ENCODE data around the gene DEF6.

DEF6 gene

GRCh38 chr6:35351422-35351821, 53.8 kb downstream of the DEF6 start:
- no peak for DNase-seq

GRCh38 chr6:35352735-35353134, 55.1 kb downstream of the DEF6 start:
- DNase-seq, result no peak

DNA sequence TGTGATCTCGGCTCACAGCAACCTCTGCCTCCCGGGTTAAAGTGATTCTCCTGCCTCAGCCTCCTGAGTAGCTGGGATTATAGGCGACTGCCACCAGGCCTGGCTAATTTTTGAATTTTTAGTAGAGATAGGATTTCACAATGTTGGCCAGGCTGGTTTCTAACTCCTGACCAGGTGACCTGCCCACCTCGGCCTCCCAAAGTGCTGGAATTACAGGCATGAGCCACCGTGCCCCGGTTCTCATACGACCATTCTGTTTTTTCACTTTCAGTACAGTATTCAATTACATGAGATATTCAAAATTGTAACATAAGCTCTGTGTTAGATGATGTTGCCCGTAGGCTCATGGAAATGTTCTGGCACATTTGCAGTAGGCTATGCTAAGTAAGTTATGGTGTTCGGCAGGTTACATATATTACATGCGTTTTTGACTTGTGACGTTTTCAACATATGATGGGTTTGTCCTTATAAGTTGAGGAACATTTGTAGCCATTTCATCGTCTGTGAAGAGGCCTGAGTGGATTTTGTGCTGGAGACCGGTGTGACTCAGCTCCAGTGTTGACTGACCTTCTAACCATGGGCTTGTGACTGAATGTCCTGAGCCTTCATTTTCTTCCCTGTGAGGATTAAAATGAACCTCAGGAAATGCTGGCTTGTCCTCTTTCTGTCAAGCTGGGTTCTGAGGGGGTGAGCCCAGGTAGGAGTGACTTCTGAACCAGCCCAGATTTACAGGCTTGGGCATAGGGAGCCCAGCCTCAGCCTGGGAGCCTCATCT, 56.9 kb downstream of the DEF6 start:
- no peak for DNase-seq

DNA sequence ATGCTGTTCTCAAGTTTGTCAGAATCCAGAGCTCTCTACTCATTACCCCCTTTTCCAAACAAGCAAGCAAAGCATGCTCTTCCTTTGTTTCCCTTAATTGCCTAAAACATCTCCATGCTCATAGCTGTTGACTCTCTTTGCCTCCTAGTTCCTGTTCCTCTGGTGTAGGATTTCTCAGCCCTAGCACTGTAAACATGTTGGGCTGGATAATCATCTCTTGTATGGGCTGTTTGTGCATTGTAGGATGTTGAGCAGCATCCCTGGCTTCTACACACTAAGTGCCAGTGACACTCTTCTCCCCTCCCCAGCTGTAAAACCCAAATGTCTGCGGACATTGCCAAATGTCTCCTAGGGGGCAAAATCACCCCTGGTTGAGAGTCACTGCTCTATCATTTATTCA, 58.8 kb downstream of the DEF6 start:
- no peak for DNase-seq

DNA sequence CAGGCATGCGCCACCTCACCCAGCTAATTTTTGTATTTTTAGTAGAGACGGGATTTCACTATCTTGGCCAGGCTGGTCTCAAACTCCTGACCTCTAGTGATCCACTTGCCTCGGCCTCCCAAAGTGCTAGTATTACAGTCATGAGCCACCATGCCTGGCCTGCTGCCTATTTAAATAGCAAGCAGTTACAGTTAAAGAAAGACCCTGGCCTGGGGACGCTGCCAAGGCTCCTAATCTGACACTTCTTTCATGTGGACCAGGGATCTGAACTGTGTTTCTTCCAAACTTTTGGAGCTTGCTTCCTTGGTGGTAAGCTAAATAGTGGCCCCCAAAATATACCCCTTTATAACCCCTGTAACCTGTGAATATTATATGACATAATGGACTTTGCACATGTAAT, 60.1 kb downstream of the DEF6 start:
- no peak for DNase-seq

DNA sequence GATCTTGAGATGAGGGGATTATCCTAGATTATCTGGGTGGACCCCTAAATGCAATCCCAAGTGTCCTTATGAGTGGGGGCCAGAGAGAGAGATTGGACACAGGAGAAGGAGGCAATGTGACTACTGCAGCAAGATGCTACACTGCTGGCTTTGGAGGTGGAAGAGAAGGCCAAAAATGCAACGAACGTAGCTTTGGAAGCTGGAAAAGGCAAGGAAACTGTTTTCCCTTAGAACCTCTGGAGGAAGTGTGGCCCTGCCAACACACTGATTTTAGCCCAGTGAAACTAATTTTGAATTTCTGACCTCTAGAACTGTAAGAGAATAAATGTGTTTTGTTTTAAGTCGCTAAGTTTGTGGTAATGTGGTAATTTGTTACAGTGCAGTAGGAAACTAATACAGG, 60.5 kb downstream of the DEF6 start:
- no peak for DNase-seq

DNA sequence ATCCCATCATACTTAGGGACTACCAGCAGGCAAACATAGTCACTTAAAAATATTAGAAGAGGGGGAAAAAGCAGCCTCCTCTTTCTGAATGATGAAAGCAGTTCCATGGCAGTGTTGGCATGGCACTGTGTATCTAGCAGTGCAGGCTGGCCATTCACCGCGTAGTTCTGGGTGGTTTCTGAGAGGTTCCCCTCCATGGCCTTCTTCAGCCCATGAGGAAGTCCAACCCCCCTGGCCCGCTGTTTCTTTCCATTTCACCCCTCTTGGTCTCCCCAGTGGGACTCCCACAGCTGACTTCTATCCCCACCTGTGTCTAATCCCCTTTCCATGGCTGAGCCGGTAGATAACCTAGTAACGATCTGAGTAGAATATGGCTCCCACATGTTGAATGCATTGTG, 61.7 kb downstream of the DEF6 start:
- DNase-seq, result no peak

GRCh38 chr6:35359744-35360348, 62.2 kb downstream of the DEF6 start:
- DNase-seq, result no peak

DNA sequence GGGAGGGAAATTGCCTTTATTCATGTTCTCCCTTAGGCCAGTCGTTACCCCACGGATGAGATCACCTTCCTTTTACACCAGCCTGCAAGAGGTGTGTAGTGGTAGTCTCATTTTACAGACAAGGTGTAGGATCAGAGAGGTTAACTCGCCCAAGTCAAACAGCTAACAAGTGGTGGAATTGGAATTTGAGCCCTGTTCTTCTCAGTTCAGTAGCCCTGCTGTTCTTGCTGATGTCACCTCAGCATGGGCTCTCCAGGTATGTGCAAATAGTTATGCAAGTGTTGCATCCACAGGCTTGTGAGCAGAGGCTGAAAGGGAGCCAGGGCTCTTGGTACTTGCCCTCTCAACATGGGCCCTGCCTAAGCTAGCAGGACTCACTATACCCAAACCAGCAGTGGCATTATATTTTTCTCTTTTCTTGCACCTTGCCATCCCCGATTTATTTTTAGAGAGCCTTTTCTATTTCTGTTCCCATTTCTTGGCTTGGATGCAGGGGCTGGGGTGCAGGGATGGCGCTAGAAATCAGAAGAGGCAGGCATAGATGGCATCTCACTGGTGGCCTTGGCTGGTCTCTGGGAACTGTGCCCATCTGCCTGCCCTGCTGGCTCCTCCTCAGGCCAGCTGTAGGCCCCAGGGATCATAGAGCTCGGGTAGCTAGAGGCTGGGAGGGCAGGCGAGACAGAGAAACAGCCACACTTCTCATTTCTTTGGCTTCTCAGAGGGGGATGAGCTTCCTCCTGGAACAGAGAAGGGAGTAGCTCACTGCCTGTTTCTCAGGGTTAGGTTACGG, 62.9 kb downstream of the DEF6 start:
- no peak for DNase-seq

DNA sequence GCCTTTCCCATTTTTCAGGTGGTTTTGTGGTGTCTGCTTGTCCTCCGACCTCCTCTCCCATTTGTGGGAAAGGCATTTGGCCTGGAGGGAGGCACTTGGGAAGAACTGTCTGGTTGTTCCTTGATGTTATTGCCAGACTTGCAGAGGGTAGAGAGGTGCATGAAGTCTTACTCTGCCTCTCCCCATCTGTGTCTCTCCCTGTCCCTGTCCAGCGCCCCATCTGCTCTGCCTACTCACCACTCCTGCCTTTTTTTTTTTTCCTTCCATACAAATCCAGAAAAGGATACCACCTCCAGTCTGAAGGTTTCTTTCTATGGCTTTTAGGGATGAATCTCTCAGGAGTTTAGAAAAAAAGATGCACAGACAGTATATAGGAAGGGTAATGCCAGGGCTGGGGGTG, 64.6 kb downstream of the DEF6 start:
- no peak for DNase-seq

DNA sequence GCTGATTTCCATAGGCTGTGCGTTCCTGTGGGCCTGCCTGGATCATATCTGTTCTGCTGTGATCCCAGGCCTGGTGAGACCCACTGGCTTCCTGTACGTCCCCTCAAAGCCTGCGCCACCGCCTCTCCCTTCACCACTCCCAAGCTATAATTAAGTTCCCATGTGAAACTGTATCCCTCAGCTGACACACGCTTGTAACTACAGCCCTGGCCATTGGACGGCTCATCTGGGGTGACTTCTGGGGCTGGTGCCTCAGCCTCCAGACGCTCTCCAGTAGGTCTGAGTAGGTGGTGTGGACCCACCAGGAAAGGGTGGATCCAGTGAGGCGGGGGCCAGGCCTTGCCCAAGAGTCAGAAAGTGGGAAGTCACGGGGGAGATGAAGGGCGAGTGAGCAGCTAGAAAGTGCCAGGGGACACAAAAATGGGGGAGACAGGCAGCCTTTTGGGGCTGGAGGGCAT, 65.7 kb downstream of the DEF6 start:
- no peak for DNase-seq

GRCh38 chr6:35365594-35366203, 68.1 kb downstream of the DEF6 start:
- DNase-seq, result no peak

- DNase-seq, result no peak
Measured at GRCh38 chr6:35366204-35366596, 68.6 kb downstream of the DEF6 start.

DNA sequence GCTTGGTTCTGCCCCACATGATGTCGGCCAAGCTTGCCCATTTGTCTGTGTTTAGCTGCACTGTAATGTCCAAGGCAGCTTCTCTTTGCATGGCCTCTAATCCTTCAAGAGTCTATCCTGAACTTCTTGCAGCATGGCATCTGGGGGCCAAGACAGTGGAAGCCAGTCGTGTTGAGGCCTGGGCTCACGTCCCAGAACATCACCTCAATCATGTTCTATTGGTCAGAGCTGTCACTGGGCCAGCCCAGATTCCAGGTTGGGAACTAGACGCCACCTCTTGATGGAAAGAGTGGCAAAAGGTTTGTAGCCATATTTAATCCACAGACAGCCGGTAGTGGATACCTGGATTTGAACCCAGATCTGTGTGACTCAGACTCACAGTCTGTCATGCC, 70.0 kb downstream of the DEF6 start:
- DNase-seq, result no peak

DNA sequence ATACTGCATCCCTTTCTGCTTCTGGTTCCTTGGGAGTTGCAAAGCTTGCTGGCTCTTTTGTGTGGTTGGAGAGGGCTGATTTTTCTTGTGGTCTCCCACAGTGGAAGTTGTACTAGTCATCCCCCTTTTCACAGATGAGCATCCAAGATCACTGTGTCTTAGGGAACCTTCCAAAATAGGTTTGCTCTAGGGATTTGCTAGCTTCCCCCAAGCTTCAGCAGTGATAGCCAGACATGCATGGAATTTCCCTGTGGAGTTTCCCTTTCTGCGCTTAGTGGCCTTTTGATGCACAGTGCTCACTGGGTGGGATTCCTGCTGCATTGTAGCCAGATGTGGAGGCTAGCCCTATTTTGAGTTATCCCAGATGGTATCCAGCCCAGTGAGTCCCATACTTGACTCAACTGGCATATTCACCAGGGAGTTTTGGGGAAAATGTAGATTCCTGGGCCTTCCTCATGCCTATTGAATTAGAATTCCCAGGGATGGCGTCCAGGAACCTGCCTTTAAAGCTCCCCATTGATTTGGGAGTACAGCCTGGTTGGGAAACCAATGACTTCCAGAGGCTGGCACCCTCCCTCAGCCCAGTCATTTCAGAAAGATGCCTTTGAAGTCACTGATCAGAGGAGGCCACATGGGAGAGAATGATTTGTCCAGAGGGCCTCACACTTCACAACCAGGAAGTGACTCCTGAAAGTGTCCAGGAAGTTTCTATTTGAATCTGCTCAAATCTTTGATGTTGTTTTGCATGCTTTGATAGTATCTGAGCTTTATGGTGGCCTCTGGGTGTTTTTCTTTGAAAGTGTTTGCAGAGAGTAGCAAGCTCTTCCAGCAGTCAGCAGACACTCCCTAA, 70.6 kb downstream of the DEF6 start:
- DNase-seq, result no peak

- no peak for DNase-seq
Measured at GRCh38 chr6:35370124-35370741, 72.6 kb downstream of the DEF6 start.

GRCh38 chr6:35370785-35371493, 73.3 kb downstream of the DEF6 start:
- no peak for DNase-seq

All from T-helper 9 cell (primary cell).